HG02852 (cell line): Measurements from ENCODE around the gene AGO1.
"Not testable (repeated sequence)": the region's sequence is repeated elsewhere in the genome, so short reads cannot be mapped to it uniquely, and the experiment has no call there.

Experiments
- ATAC-seq: cut with Tn5 transposase; IDR thresholded peaks from one replicate; pipeline ENCODE4 v1.9.1; 2021; ENCODE audit warnings: mild to moderate bottlenecking, moderate library complexity; ENCODE audit not compliant: unreplicated experiment

AGO1 gene

DNA sequence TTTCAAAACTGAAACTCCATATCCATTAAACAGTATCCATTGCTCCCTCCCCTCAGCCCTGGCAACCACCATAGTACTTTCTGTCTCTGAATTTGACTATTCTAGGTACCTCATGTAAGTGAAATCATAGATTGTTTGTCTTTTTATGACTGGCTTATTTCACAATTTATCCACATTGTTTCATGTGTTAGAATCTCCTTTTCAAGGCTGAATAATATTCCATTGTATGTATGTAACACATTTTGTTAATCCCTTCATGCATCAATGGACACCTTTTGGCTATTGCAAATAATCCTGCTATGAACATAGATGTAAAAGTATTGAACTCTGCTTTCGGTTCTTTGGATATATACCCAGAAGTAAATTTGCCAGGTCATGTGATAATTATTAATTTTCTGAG, 85.4 kb downstream of the AGO1 start:
- ATAC-seq = no peak

DNA sequence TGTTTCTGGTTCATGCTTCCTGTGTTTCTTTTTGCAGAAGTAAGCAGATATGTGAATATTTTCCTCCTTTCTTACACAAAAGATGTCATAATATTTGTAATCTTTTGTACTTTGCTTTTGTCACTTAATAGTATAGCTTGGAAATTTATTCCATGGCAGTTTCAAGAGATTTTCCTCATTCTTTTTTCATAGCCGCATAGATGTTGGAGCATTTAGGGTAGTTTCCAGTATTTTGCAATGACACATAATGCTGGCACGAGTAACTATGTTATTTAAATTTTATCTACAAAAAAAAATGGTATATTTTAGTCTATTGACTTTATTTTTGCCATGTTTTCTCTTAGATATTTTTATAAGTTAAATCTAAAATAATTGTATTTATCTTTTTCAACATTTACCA, 88.6 kb downstream of the AGO1 start:
- ATAC-seq = no peak

GRCh38 chr1:35972631-35973030, 89.6 kb downstream of the AGO1 start:
- ATAC-seq = not testable (repeated sequence)

DNA sequence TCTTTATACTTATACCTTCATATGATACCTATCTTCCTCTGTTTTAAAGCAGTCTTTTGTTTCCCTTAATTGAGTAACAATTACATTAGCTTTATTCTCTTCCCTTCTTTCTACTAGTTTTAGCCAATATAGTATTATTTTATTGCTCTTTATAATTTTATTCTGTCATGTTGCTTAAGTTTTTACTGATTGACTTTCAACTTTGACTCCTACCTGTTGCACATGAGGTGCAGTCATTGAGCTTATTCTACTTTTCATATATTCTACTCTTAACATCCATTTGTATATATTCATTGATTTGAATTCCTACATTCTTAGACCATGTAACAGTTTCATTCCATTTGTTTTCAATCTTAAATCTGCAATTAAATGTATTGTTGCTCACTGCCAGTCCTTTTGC, 97.1 kb downstream of the AGO1 start:
- ATAC-seq = no peak
